Right atrium auricular region (tissue), 2 donors: Measurements from ENCODE around the gene LY6G6C. TPM values are rescaled to one million over a fixed set of nuclear protein-coding genes. Genes with fewer than 3 reads are reported as not detected.
"Not testable (repeated sequence)": the region's sequence is repeated elsewhere in the genome, so short reads cannot be mapped to it uniquely, and the experiment has no call there.

ENCODE experiments used
- DNase-seq: peaks from one replicate; pipeline ENCODE4 v3.0.0-alpha.2; 2019; ENCODE audit warnings: low spot score
- H3K27ac ChIP-seq, 2 donors: fragments of 200-600 bp; sonication (generic); 1 replicate in 1 of 2; 2 replicates in 1 of 2; pipeline ENCODE4 v1.5.1; 2016 to 2019
- H3K27me3 ChIP-seq, 2 donors: fragments of 200-600 bp; sonication (generic); one replicate each; pipeline versions ENCODE4 v1.5.1 to v1.6.0; 2017 to 2019
- H3K36me3 ChIP-seq: fragments of 200-600 bp; sonication (generic); one replicate; pipeline ENCODE4 v1.5.1; 2016
- H3K4me1 ChIP-seq, 2 donors: fragments of 200-600 bp; sonication (generic); one replicate each; pipeline versions ENCODE4 v1.5.1 to v1.6.0; 2017 to 2019
- H3K4me3 ChIP-seq, 2 donors: fragments of 200-600 bp; sonication (generic); 1 replicate in 1 of 2; 2 replicates in 1 of 2; pipeline ENCODE4 v1.5.1; 2017 to 2019; ENCODE audit warnings: mild to moderate bottlenecking in 1 of 2, moderate library complexity in 1 of 2
- H3K9me3 ChIP-seq, 2 donors: fragments of 200-600 bp; sonication (generic); one replicate each; pipeline ENCODE4 v1.5.1; 2019
- CTCF ChIP-seq, 2 donors: fragments of 200-600 bp; sonication (generic); IDR thresholded peaks; one replicate each; pipeline ENCODE4 v1.5.1; 2019; ENCODE audit warnings: antibody characterized with exemption in 2 of 2
- total RNA-seq, 2 donors: library from RNA; depleted of rRNA; stranded (reverse); fragments of >200 nt; gene quantifications; one replicate each; pipeline ENCODE4 v1.1.0, GENCODE V29; 2016

The LY6G6C gene
- total RNA-seq, 2 donors from 2014 or later: 1.3 TPM; not detected in 1

GRCh38 chr6:31711233-31711632 lies 10.3 kb downstream of the LY6G6C start:
- Histone ChIP-seq H3K4me1 (no peaks in the 10 kb centered on the region), H3K36me3 (no peaks in the 10 kb centered on the region), H3K27me3 (no peaks in the 10 kb centered on the region), H3K27ac (no peak overlapping the region), H3K9me3 (no peaks in the 10 kb centered on the region), H3K4me3 (no peak overlapping the region)
- DNase-seq: no peak
- no peak for TF ChIP-seq CTCF (IDR thresholded peaks at IDR 0.05)

- H3K27me3 ChIP-seq: no peaks in the 10 kb centered on the region
- H3K4me3 ChIP-seq: no peak overlapping the region
- TF ChIP-seq CTCF (IDR thresholded peaks at IDR 0.05): no peak
- H3K4me1 ChIP-seq: no peaks in the 10 kb centered on the region
- H3K9me3 ChIP-seq: no peaks in the 10 kb centered on the region
- DNase-seq: no peak
- H3K36me3 ChIP-seq: no peaks in the 10 kb centered on the region
- H3K27ac ChIP-seq: no peak overlapping the region
Measured at GRCh38 chr6:31710523-31711219, 10.9 kb downstream of the LY6G6C start.

GRCh38 chr6:31709157-31709556 lies 12.4 kb downstream of the LY6G6C start:
- H3K27me3 ChIP-seq, H3K27ac ChIP-seq, H3K36me3 ChIP-seq, H3K4me3 ChIP-seq, H3K9me3 ChIP-seq, DNase-seq, H3K4me1 ChIP-seq: not testable (repeated sequence)

- DNase-seq: no peak
- Histone ChIP-seq H3K4me3 (no peak overlapping the region), H3K9me3 (no peaks in the 10 kb centered on the region), H3K36me3 (no peaks in the 10 kb centered on the region), H3K27ac (no peak overlapping the region), H3K4me1 (no peaks in the 10 kb centered on the region), H3K27me3 (no peaks in the 10 kb centered on the region)
- no peak for TF ChIP-seq CTCF (IDR thresholded peaks at IDR 0.05)
Measured at GRCh38 chr6:31708224-31708623, 13.3 kb downstream of the LY6G6C start.

- Histone ChIP-seq H3K27ac (no peak overlapping the region), H3K9me3 (no peaks in the 10 kb centered on the region), H3K36me3 (no peaks in the 10 kb centered on the region), H3K27me3 (no peaks in the 10 kb centered on the region), H3K4me3 (no peak overlapping the region), H3K4me1 (no peaks in the 10 kb centered on the region)
- TF ChIP-seq CTCF (IDR thresholded peaks at IDR 0.05): no peak
- DNase-seq: no peak
Measured at GRCh38 chr6:31707701-31708100, 13.8 kb downstream of the LY6G6C start.

GRCh38 chr6:31706599-31706998 lies 14.9 kb downstream of the LY6G6C start, which contains the start of gene LY6G6F:
TSS of gene LY6G6F (plus strand) at chr6:31706866. CDS start at chr6:31706907, 41 bp downstream.
- TF ChIP-seq CTCF (IDR thresholded peaks at IDR 0.05): no peak
- H3K36me3 ChIP-seq: no peaks in the 10 kb centered on the region
- H3K27ac ChIP-seq: no peak within 1 kb of the TSS
- no peaks in the 10 kb centered on the region for H3K9me3 ChIP-seq
- no peak for DNase-seq
- H3K4me3 ChIP-seq: no peak within 1 kb of the TSS
- peaks cover 0 to 8% of the 10 kb centered on the region in 2 donors for H3K4me1 ChIP-seq
- no peaks in the 10 kb centered on the region for H3K27me3 ChIP-seq
